SKM-1 treated with dmso at 0.1 percent for 144 hours (cell line): ENCODE data around the gene RPP21.

ENCODE experiments used
- DNase-seq: peaks from one replicate; lab custom pipeline; 2025; ENCODE audit not compliant: unreplicated experiment; lab: John Stamatoyannopoulos, UW

RPP21 gene

DNA sequence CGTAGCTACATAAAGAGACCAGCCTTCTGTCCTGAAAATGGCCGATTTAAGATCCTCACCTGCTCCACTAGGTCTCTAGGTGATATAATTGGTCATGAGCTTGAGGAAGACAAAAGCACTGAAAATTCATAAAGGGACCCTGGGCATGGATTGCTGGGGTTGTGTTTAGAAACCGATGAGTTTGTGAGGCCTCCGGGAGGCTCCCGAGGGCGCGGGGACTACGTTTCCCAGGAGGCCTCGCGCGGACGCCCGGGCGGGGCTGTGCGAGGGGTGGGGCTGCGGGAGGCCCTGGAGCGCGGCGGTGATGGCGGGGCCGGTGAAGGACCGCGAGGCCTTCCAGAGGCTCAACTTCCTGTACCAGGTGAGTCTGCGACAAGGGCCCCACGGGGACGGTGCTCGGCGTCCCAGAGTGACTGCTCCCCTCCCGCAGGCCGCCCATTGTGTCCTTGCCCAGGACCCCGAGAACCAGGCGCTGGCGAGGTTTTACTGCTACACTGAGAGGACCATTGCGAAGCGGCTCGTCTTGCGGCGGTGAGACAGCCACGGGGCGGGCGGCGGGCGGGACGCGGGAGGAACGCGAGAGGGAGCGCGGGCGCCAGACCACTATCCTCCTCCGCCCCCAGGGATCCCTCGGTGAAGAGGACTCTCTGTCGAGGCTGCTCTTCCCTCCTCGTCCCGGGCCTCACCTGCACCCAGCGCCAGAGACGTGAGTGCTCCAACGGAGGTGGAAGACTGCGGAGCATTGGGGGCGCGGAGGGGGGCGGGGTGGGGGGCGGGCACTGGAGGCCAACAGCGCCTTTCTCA, at the start of gene RPP21:
TSS of gene RPP21 (plus strand) at position 289 of the 804 bp plus-strand sequence. CDS start at position 305, 16 bp downstream.
- peak; percentile 48 for DNase-seq

DNA sequence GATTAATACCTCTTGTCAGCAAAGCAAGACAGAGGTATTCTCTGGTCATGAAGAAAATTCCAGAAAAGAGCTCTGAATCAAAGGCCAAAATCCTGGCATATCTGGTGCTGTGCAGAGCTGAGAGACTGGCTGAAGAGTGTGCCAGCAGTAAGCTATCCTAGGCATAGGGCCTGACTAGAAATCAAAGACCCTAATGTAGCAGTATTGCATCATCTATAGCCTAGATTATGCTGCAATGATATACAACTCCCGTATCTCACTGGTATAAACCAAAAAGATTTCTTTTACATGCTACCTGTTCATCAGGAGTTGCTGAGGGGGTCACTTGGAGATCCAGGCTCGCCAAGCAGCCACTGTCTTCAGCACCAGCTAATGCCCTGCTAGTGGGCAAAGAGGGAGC, 49.1 kb upstream of the RPP21 start:
- no peak for DNase-seq

GRCh38 chr6:30304002-30304401, 41.0 kb upstream of the RPP21 start:
- no peak for DNase-seq

- DNase-seq: no peak
Measured at GRCh38 chr6:30311101-30311500, 33.9 kb upstream of the RPP21 start.

DNA sequence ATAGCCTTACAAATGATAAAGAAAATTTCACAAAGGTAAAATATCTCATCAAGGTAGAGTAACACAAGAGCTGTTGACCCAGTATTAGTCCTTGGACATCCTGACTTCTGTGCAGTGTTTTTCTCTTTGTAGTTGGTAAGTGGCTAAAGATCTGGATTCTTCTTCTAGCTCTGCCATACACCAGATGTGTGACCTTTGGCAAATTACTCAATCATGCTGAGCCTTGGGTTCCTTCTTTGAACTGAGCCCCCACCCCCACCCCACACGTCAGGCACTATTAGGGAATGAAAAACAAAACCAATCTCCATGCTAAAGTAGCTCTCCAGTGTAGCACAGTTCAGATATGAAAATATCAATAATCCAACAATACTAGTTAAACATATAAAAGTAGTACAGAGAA, 33.3 kb upstream of the RPP21 start:
- no peak for DNase-seq

DNA sequence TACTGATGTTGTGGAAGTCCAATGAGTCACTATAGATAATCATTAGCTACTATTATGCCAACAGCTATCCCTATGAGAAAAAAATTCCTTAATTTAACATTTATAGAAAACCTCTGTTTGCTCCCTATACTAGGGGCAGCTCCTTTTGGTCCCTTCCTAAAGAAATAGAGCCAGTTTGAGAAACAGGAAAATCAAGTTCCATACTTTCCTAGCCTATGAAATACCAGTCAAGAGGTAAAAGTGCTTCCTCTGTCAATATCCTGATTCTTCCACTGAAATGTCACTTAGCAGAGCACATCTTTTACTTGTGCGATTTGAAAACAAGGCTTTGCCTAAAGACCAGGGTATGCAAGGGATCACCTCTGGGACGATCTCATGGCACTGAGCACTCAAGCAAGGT, 32.7 kb upstream of the RPP21 start:
- DNase-seq: no peak

GRCh38 chr6:30312676-30313321, 32.2 kb upstream of the RPP21 start:
- DNase-seq: no peak

GRCh38 chr6:30315156-30315555, 29.8 kb upstream of the RPP21 start:
- DNase-seq: no peak

DNA sequence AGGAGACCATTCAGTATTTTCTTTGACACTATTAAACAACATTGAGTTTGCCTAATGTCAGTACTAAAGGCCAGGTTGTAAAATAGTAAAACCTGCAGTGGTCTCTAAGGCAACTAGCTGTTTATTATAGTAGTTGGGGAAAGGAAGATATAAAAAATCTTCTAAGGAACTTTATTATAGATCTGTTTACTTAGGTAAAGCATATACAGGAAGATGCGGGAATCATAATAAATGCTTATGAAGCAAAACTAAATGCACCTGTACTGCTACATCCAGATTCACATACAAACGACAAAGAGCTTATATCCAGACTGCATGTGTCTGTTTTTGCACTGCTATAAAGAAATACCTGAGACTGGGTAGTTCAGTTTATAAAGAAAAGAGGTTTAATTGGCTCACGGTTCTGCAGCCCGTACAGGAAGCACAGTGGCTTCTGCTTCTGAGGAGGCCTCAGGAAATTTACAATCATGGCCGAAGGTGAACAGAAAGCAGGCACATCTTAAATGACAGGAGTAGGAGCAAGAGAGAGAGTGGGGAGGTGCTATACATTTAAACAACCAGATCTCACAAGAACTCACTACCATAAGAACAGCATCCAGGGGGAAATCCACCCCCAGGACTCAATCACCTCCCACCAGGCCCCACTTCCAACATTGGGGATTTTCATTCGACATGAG, 26.9 kb upstream of the RPP21 start:
- DNase-seq: no peak

DNA sequence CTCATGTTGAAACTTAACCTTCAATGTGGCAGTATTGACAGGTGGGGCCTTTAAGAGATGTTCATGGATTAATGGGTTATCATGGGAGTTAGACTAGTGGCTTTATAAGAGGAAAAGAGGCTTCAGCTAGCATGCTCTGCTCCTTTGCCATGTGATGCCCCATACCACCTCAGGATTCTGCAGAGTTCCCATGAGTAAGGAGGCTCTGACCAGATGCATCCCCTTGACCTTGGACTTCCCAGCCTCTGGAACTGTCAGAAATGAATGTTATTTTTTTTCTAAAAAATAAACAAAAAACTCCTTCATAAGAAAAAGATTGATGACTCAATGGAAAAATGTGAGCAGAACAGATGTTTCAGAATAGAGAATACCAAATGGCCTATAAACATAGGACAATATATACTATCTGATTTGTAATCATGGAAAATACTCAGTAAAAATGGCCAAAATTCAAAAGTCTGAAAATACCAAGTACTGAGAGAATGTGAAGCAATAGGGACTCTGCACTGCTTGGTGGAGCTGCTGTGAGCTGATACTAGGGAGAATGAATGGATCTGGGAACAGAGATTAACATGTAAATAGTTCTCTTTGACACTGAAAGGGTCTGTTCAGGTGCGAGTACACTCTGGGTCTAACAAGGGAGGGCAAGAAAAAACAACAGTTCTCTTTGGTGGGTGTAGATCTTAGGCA, 25.7 kb upstream of the RPP21 start:
- DNase-seq: no peak

GRCh38 chr6:30321692-30322388, 23.1 kb upstream of the RPP21 start:
- no peak for DNase-seq

DNA sequence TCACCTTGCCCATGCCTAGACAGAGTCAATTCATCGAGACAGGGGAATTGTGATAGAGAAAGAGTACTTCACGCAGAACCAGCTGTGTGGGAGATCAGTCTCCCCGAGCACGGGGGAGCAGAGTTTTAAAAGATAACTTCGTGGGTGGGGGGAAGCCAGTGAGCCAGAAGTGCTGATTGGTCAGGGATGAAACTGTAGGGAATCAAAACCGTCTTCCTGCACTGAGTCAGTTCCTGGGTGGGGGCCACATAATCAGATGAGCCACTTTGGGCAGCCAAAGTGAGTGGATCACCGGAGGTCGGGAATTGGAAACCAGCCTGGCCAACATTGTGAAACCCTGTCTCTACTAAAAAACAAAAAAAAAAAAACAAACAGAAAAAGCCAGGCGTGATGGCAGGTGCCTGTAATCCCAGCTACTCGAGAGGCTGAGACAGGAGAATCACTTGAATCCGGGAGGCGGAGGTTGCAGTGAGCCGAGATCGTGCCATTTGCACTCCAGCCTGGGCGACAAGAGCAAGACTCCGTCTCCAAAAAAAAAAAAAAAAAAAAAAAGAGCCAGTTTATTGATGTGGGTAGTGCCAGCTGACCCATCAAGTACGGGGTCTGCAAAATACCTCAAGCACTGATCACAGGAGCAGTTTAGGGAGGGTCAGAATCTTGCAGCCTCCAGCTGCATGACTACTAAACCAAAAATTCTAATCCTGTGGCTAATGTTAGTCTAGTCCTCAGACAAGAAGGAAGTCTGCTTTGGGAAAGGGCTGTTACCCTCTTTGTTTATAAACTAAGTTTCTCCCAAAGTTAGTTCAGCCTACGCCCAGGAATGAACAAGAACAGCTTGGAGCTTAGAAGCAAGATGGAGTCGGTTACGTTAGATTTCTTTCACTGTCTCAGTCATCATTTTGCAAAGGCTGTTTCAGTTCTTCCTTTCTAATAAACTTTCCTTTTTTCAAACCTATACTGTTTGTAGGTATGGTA, 22.1 kb upstream of the RPP21 start:
- DNase-seq: no peak

DNA sequence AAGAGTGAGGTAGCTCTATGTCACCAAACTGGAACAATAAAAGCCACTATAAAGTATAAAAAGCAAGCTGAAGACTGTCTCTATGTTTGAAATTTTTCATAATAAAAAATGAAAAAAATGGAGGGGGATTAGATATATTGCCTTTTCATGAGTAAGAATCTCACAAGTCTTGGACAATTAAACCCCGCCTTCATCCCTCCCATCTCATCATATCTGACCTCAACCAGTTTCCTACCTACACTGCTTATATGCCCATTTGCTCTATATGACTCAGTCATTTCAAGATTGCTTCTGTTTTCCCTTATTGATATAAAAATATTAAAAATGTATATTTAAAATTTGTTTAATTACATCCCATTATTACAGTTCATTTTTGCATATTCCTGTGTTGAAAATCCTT, 21.1 kb upstream of the RPP21 start:
- no peak for DNase-seq

DNA sequence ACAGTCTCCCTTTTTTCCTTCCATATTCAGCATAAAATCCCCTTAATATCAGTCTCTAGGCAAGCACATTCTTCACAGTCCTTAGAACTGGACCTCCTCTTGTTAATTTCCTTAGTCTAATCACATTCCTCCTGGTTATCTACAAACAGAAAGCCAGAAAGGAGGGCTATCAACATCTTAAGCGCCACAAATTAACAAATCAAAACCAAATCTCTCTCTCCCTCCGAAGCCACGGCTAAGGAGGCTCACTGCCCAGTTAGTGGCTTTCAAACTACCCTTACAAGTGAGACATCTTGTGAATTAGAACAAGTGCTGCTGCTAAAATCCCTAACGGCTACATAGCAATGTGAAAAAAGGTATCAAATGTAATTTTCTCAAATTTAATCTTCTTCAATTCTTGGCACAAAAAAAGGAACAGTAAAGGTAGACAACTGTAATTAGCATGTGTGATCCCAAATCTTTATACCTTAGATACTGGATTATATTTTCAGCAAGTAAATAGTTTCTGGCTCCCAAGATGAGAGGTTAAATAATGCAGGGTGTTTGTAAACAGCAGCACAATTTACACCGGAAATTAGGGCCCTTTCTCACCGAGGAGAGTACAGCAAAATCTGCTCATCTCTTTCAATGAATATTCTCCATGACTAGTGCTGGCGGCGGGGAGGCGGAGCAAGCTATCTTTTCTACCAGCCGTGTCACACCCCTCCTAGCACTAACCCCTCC, 19.6 kb upstream of the RPP21 start:
- no peak for DNase-seq

DNA sequence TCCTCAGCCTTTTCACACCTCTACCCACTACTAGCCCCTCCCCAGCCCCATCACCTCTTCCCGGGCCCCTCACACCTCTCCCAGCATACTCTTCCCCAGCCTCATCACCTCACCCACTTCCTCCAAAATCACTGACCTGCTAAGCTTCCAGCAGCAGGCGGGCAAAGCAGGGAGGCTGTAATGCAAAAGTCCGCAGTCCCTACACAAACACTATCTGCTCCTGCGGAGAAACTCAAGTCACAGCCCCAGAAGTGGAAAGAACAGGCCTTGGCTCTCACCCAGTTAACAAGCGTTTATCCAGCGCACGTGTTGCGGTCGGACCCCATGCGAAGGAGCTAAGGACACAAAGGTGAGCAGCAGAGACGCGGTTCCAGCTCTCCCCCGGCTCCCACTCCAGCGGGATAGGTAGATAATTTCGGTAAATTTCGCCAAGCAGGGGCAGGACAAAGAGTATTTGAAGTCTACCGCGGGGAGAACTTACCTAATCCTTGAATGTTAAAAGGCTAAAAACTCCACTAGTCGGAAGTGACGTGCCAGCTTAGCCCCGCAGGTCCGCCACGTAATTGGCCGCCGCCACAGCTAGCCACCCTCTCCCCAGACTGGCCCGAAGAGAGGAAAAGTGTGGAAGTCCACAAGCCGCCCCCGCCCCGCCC, 19.0 kb upstream of the RPP21 start:
- DNase-seq: peak; percentile 73

- DNase-seq: peak; percentile 71
Measured at GRCh38 chr6:30326526-30327231, 18.3 kb upstream of the RPP21 start, which contains the start of gene TRIM39. TSS of gene TRIM39 (plus strand) at chr6:30326927. CDS start at chr6:30329318, 2,391 bp downstream.

- DNase-seq: no peak
Measured at GRCh38 chr6:30327232-30327746, 17.7 kb upstream of the RPP21 start.

GRCh38 chr6:30328397-30328796, 16.6 kb upstream of the RPP21 start:
- no peak for DNase-seq
